SJCRH30 (cell line): ENCODE data around the gene DUXB. TPM values are rescaled to one million over a fixed set of nuclear protein-coding genes. Genes with fewer than 3 reads are reported as not detected.
A peak's percentile ranks its signal among the peaks of the same experiment; 100 is the strongest.

Experiments used
- DNase-seq, 2 experiments: peaks; one replicate each; pipeline ENCODE4 v3.0.0-alpha.2; 2015 to 2020
- H3K27ac ChIP-seq: fragments of 250-450 bp; sonication (Bioruptor Pico); 2 replicates; pipeline ENCODE4 v1.5.1; 2020; ENCODE audit warnings: mild to moderate bottlenecking, moderate library complexity
- H3K27me3 ChIP-seq: fragments of 250-450 bp; sonication (Bioruptor Pico); 2 replicates; pipeline ENCODE4 v1.5.1; 2020; ENCODE audit warnings: mild to moderate bottlenecking, moderate library complexity
- H3K36me3 ChIP-seq: fragments of 250-450 bp; sonication (Bioruptor Pico); 2 replicates; pipeline ENCODE4 v1.5.1; 2020; ENCODE audit warnings: mild to moderate bottlenecking, moderate library complexity
- H3K4me1 ChIP-seq: fragments of 250-450 bp; sonication (Bioruptor Pico); 2 replicates; pipeline ENCODE4 v1.5.1; 2020; ENCODE audit warnings: mild to moderate bottlenecking, moderate library complexity
- H3K4me3 ChIP-seq: fragments of 250-450 bp; sonication (Bioruptor Pico); 2 replicates; pipeline ENCODE4 v1.5.1; 2020; ENCODE audit warnings: mild to moderate bottlenecking, moderate library complexity
- H3K9me3 ChIP-seq: fragments of 250-450 bp; sonication (Bioruptor Pico); replicated peaks from 2 replicates; pipeline ENCODE4 v1.5.1; 2020; ENCODE audit warnings: mild to moderate bottlenecking, moderate library complexity
- total RNA-seq: library from RNA; depleted of rRNA; stranded (reverse); fragments of >200 nt; shearing (Covaris generic); gene quantifications from 2 replicates; pipeline ENCODE4 v1.2.3, GENCODE V29; 2014

Gene DUXB
- total RNA-seq, 1 experiment from 2014 or later, result not detected

GRCh38 chr16:75697571-75697970 is 3.7 kb downstream of the DUXB start:
- no peaks in the 10 kb centered on the region for H3K4me1 ChIP-seq
- H3K27ac ChIP-seq, result no peak overlapping the region
- no peaks in the 10 kb centered on the region for H3K9me3 ChIP-seq
- no peaks in the 10 kb centered on the region for H3K27me3 ChIP-seq
- no peaks in the 10 kb centered on the region for H3K36me3 ChIP-seq
- no peak for DNase-seq
- no peak overlapping the region for H3K4me3 ChIP-seq

- H3K27ac ChIP-seq, result no peak overlapping the region
- H3K9me3 ChIP-seq, result no peaks in the 10 kb centered on the region
- H3K4me1 ChIP-seq, result no peaks in the 10 kb centered on the region
- DNase-seq, result peak in 1 of 2 experiments; percentile 25
- H3K36me3 ChIP-seq, result no peaks in the 10 kb centered on the region
- no peaks in the 10 kb centered on the region for H3K27me3 ChIP-seq
- H3K4me3 ChIP-seq, result no peak overlapping the region
Observed at GRCh38 chr16:75695708-75696107, 5.6 kb downstream of the DUXB start.

GRCh38 chr16:75687361-75687760 is 13.9 kb downstream of the DUXB start:
- no peaks in the 10 kb centered on the region for H3K27me3 ChIP-seq
- DNase-seq, result no peak
- no peaks in the 10 kb centered on the region for H3K4me1 ChIP-seq
- no peak overlapping the region for H3K4me3 ChIP-seq
- no peaks in the 10 kb centered on the region for H3K9me3 ChIP-seq
- H3K36me3 ChIP-seq, result no peaks in the 10 kb centered on the region
- no peak overlapping the region for H3K27ac ChIP-seq

- Histone ChIP-seq H3K27ac (no peak overlapping the region), H3K36me3 (no peaks in the 10 kb centered on the region), H3K9me3 (no peaks in the 10 kb centered on the region), H3K27me3 (no peaks in the 10 kb centered on the region), H3K4me3 (no peak overlapping the region), H3K4me1 (no peaks in the 10 kb centered on the region)
- no peak for DNase-seq
Observed at GRCh38 chr16:75682308-75682707, 19.0 kb downstream of the DUXB start.

GRCh38 chr16:75679366-75679765 is 21.9 kb downstream of the DUXB start:
- H3K4me1 ChIP-seq, result no peaks in the 10 kb centered on the region
- no peaks in the 10 kb centered on the region for H3K27me3 ChIP-seq
- H3K36me3 ChIP-seq, result no peaks in the 10 kb centered on the region
- DNase-seq, result no peak
- no peak overlapping the region for H3K27ac ChIP-seq
- H3K4me3 ChIP-seq, result no peak overlapping the region
- H3K9me3 ChIP-seq, result no peaks in the 10 kb centered on the region

- DNase-seq, result no peak
- Histone ChIP-seq H3K4me1 (no peaks in the 10 kb centered on the region), H3K36me3 (no peaks in the 10 kb centered on the region), H3K27me3 (no peaks in the 10 kb centered on the region), H3K4me3 (no peak within 1 kb of the TSS), H3K9me3 (no peaks in the 10 kb centered on the region), H3K27ac (no peak within 1 kb of the TSS)
Observed at GRCh38 chr16:75676909-75677308, 24.4 kb downstream of the DUXB start, which contains the start of gene CPHXL2. TSS of gene CPHXL2 (minus strand) at chr16:75677009. CDS start at chr16:75676999, 10 bp downstream.

GRCh38 chr16:75667503-75667902 is 33.8 kb downstream of the DUXB start:
- Histone ChIP-seq H3K4me1 (no peaks in the 10 kb centered on the region), H3K36me3 (no peaks in the 10 kb centered on the region), H3K9me3 (no peaks in the 10 kb centered on the region), H3K27me3 (no peaks in the 10 kb centered on the region), H3K4me3 (no peak overlapping the region), H3K27ac (no peak overlapping the region)
- DNase-seq, result no peak

- Histone ChIP-seq H3K27me3 (no peaks in the 10 kb centered on the region), H3K27ac (no peak overlapping the region), H3K4me1 (no peaks in the 10 kb centered on the region), H3K36me3 (no peaks in the 10 kb centered on the region), H3K4me3 (no peak overlapping the region), H3K9me3 (no peaks in the 10 kb centered on the region)
- no peak for DNase-seq
Observed at GRCh38 chr16:75660726-75661302, 40.4 kb downstream of the DUXB start.

GRCh38 chr16:75660321-75660720 is 40.9 kb downstream of the DUXB start:
- Histone ChIP-seq H3K4me1 (no peaks in the 10 kb centered on the region), H3K4me3 (no peak overlapping the region), H3K36me3 (no peaks in the 10 kb centered on the region), H3K9me3 (no peaks in the 10 kb centered on the region), H3K27me3 (no peaks in the 10 kb centered on the region), H3K27ac (no peak overlapping the region)
- peak; percentile 8 to 22 for DNase-seq

GRCh38 chr16:75658175-75658574 is 43.1 kb downstream of the DUXB start:
- H3K9me3 ChIP-seq, result no peaks in the 10 kb centered on the region
- peaks cover 5% of the 10 kb centered on the region; the same call in 1 of the 2 replicates for H3K36me3 ChIP-seq

GRCh38 chr16:75653922-75654321 is 47.3 kb downstream of the DUXB start:
- peaks cover 5% of the 10 kb centered on the region; the same call in 1 of the 2 replicates for H3K36me3 ChIP-seq
- 0 out of 2 replicates have a peak, but pooled peaks cover 2% of the 10 kb centered on the region for H3K4me1 ChIP-seq
- no peak for DNase-seq
- H3K4me3 ChIP-seq, result no peak overlapping the region
- H3K9me3 ChIP-seq, result no peaks in the 10 kb centered on the region
- no peaks in the 10 kb centered on the region for H3K27me3 ChIP-seq
- no peak overlapping the region for H3K27ac ChIP-seq

More at GRCh38 chr16:75658175-75658574, 43.1 kb downstream of the DUXB start:
- DNase-seq, result no peak
- no peak overlapping the region for H3K4me3 ChIP-seq
- H3K4me1 ChIP-seq, result no peaks in the 10 kb centered on the region
- H3K27ac ChIP-seq, result no peak overlapping the region
- no peaks in the 10 kb centered on the region for H3K27me3 ChIP-seq

- no peaks in the 10 kb centered on the region for H3K9me3 ChIP-seq
- DNase-seq, result peak; percentile 62 to 76
- no peaks in the 10 kb centered on the region for H3K27me3 ChIP-seq
- peaks cover 10% of the 10 kb centered on the region; the same call in 1 of the 2 replicates for H3K36me3 ChIP-seq
- peak overlapping the region; percentile 65 for H3K27ac ChIP-seq
- peak overlapping the region; percentile 90 for H3K4me3 ChIP-seq
- H3K4me1 ChIP-seq, result 0 out of 2 replicates have a peak, but pooled peaks cover 2% of the 10 kb centered on the region
Observed at GRCh38 chr16:75648265-75649076, 52.8 kb downstream of the DUXB start.

GRCh38 chr16:75647492-75648264 is 53.6 kb downstream of the DUXB start, which contains the start of the genes KARS1 and TERF2IP:
TSS of gene KARS1 (minus strand) at chr16:75647665. CDS start at chr16:75647639, 26 bp downstream.
TSS of gene TERF2IP (plus strand) at chr16:75647773. CDS start at chr16:75647883, 110 bp downstream.
- peak within 1 kb of the TSS; percentile 65 for H3K27ac ChIP-seq
- H3K9me3 ChIP-seq, result no peaks in the 10 kb centered on the region
- H3K4me1 ChIP-seq, result 0 out of 2 replicates have a peak, but pooled peaks cover 2% of the 10 kb centered on the region
- DNase-seq, result peak; percentile 83 to 87
- H3K36me3 ChIP-seq, result peaks cover 10% of the 10 kb centered on the region; the same call in 1 of the 2 replicates
- peak within 1 kb of the TSS; percentile 90 for H3K4me3 ChIP-seq
- H3K27me3 ChIP-seq, result no peaks in the 10 kb centered on the region

GRCh38 chr16:75647112-75647491 is 54.2 kb downstream of the DUXB start:
- no peaks in the 10 kb centered on the region for H3K9me3 ChIP-seq
- no peaks in the 10 kb centered on the region for H3K27me3 ChIP-seq
- 0 out of 2 replicates have a peak, but pooled peaks cover 2% of the 10 kb centered on the region for H3K4me1 ChIP-seq
- DNase-seq, result no peak
- peak overlapping the region; percentile 90 for H3K4me3 ChIP-seq
- H3K36me3 ChIP-seq, result peaks cover 10% of the 10 kb centered on the region; the same call in 1 of the 2 replicates
- H3K27ac ChIP-seq, result peak overlapping the region; percentile 65
